HG03135 (cell line): ENCODE results near the gene LRRC15.
A peak's percentile ranks its signal among the peaks of the same experiment; 100 is the strongest.

ENCODE experiments used
- ATAC-seq: cut with Tn5 transposase; IDR thresholded peaks from one replicate; pipeline ENCODE4 v1.9.1; 2021; ENCODE audit warnings: mild to moderate bottlenecking, moderate library complexity; ENCODE audit not compliant: unreplicated experiment

LRRC15 gene

DNA sequence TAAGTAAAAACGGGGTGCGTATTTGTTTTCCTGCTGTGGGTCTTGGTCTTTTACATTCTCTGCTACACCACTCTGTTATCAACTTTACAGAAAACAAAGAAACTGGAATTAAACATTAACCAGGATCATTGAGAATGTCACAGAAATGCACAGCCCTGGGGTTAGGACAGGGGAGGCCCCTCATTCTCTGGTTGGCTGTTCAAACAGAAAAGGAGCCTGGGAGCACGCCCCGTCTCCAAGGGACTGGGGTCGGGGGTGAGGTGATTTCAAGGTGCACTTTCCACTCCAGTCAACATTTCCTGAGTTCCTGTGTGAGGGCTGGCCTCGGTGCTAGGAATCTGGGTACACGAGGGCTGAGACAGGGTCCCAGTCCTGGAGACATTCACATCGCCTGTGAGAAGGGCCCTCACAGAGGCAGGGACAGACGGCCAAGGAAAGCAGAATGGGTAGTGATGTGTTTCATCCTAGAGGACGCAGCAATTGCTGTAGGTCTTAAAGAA, 48.7 kb downstream of the LRRC15 start:
- no peak for ATAC-seq

DNA sequence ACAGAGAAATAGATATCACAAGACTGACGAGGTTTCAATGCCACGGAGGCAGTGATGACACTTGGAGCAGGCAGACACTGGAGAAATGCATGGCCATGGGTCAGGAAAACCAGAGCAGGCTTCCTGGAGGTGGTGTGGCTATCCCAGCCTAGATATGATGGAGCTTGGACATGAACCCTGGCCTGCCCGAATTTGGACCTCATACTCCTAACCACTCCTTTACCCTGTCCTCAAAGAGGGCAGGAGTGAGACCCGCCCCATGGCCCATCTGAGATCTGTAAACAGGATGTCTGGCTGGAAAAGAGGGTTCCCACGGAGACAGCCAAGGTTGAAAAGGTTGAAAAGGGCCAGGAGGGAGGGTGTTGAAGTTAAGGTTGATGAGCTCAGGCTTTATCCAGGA, 49.4 kb downstream of the LRRC15 start:
- no peak for ATAC-seq

- no peak for ATAC-seq
Measured at GRCh38 chr3:194318511-194319161, 50.9 kb downstream of the LRRC15 start.

- ATAC-seq, result no peak
Measured at GRCh38 chr3:194316918-194317317, 52.6 kb downstream of the LRRC15 start.

DNA sequence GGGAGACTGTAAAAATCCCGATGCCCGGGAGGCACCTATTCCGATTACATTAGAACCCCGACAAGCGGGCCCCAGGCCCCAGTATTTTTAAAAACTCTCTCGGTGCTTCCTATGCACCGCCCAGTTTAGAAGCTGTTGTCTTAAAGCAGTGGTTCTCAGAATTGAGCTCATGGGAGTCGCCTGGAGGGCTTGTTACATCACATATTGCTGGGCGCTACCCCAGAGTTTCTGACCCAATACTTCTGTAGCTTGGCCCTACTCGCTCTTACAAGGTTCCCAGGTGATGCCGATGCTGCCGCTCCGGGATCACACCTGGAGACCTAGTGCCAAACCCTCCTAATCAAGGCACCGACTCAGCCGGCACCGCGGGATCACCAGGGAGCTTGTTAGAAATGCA, 53.6 kb downstream of the LRRC15 start:
- peak; percentile 30 for ATAC-seq

GRCh38 chr3:194315088-194315964, 54.2 kb downstream of the LRRC15 start:
- peak; percentile 72 for ATAC-seq

DNA sequence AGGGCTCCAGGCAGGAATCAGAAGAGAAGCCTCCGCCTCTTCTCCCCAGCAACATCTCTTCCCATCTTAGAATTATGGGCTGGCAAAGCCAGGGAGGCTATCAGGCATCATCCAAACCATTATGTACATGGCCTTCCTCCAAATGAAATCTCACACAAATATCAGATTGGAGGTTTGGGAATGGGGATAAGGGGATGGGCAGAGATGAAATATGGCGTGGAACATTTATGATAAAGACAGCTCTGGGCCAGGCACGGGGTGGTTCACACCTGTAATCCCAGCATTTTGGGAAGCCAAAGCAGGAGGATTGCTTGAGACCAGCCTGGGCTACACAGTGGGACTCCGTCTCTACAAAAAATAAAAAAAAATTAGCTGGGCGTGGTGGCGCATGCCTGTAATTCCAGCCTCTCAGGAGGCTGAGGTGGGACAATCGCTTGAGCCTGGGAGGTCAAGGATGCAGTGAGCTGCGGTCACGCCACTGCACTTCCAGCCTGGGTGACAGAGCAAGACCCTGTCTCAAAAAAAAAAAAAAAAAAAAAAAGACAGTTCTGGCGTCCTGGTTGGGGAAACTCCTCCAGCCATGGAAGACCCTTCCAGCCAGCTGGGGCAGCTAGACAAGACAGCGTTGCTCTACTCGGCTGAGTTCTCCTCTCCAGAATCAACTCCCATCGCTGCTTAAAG, 55.0 kb downstream of the LRRC15 start:
- no peak for ATAC-seq

GRCh38 chr3:194313560-194314387, 55.8 kb downstream of the LRRC15 start:
- no peak for ATAC-seq

DNA sequence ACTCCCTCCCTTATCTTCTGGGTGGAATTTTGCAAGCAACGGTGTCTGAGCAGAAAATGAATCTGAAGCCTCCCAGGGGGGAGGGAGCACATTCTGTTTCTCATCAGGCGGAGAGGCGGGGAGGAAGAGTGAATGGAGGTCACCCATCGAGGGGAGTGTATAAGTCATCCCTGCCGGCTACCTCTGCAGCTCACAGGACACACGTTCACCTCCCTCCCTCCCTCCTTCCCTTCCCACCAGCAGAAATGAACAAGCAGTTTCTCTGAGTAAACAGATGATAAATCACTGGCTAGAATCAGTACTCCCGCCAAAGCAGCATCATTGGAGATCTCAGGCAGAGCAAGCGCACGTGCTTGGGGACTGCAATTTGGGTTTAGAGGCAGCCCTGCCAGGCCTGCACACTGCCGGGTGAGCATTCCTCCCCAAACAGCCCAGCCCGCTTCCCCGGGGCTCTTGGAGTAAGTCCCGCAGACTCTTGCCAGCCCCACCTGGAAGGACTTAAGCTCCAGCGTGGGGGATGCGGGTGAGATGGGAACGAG, 56.7 kb downstream of the LRRC15 start:
- ATAC-seq, result no peak

DNA sequence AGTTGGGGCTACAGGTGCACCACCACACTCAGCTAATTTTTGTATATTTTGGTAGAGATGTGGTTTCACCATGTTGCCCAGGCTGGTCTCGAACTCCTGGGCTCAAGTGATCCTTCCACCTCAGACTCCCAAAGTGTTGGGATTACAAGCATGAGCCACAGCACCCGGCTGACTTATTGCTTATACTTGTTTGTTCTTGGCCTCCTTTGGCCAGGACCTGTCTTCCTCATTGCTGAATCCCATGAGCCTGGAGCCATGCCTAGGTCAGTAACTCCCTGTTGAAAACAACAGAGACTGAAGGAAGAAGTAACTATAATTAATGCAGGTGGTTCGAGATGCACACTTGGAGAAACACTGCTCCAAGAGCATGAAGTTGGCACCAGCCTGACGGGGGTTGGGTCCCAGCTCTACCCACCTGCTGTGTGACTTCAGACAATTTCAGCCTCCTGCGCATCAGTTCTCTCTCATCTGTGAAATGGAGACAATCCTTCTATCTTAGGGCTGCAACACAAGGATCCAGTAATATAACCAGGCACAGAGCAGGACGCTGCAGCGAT, 57.3 kb downstream of the LRRC15 start:
- ATAC-seq, result no peak

- ATAC-seq, result no peak
Measured at GRCh38 chr3:194311000-194311399, 58.5 kb downstream of the LRRC15 start.

GRCh38 chr3:194310060-194310835, 59.3 kb downstream of the LRRC15 start:
- no peak for ATAC-seq

- no peak for ATAC-seq
Measured at GRCh38 chr3:194308601-194309449, 60.7 kb downstream of the LRRC15 start.

DNA sequence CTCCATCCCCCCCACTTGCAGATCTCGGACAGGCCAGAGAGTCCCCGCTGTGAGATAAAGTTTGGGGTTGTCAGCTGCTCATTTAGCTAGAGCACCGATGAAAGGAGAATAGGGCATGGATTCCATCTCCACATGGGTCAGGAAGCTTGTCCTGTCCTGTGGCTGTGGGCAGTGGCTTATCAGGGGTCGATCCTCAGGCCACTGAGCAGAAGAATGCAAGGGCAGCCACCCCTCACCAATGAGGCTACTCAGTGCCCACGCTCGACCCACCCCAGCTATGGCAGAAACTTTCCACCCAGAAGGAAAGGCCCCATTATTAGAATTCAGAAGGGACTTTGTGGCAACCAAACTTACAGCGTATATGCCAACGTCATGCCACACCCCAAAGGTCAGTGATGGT, 61.7 kb downstream of the LRRC15 start:
- ATAC-seq, result no peak

DNA sequence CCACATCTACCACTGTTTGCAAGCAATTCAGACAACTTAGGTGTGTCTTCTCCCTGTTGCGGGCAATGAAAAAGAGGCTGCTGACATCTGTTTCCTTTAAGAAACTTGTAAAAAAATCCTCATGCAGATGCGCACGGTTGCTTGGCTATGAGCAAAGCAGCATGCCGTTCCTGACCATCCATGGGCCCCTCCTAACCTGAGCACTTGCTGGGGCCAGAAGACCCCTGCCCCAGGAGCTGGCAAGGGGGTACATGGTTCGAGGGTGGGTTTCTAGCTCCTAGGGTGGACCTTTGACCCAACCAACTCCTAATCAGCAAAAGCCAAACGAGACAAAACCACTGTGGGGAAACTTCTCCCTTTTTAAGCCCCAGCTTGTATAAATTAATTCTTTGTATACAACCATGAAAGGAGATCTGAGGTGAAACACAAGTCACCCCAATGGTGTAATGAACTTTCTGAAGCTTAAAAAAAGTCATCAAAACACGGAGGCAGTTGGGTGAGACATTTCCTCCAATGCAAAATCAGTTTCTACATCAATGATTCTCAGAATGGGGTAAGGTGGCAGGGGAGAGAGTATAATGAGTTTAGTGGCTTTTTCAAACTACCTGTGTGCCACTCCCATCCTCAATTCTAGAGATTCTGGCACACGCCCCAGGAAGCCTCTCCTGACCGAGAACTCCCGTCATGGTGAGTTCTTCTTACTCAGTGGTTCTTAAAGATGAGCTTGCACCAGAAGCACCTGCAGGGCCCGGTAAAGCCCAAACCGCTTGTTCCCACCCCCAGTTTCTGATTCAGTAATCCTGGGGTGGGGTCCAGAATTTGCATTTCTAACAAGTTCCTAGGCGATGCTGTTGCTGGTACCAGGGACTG, 62.5 kb downstream of the LRRC15 start:
- ATAC-seq, result peak; percentile 49

- peak; percentile 31 for ATAC-seq
Measured at GRCh38 chr3:194306109-194306686, 63.3 kb downstream of the LRRC15 start.
